Activated T-helper 17 cell treated with anti-CD3 and anti-CD28 coated beads, Interleukin-2, amount 50 U/mL, for 72 hours (primary cell): ENCODE results near the gene CELSR1. TPM values are rescaled to one million over a fixed set of nuclear protein-coding genes. Genes with fewer than 3 reads are reported as not detected.

Experiments
- ATAC-seq: fragments of 150-1000 bp; cut with Tn5 transposase; replicated peaks from 2 replicates; pipeline ENCODE4 v1.10.0; 2021; ENCODE audit warnings: mild to moderate bottlenecking, moderate library complexity
- H3K27ac Mint-ChIP-seq: one replicate; pipeline ENCODE4 v1.8.0; 2022; ENCODE audit warnings: mixed read lengths
- H3K27me3 Mint-ChIP-seq: one replicate; pipeline ENCODE4 v1.8.0; 2022; ENCODE audit warnings: mixed read lengths
- H3K36me3 Mint-ChIP-seq: one replicate; pipeline ENCODE4 v1.8.0; 2022; ENCODE audit warnings: low read depth, mild to moderate bottlenecking, mixed read lengths
- H3K4me1 Mint-ChIP-seq: one replicate; pipeline ENCODE4 v1.8.0; 2022; ENCODE audit warnings: mixed read lengths
- H3K4me3 Mint-ChIP-seq: one replicate; pipeline ENCODE4 v1.8.0; 2022; ENCODE audit warnings: mild to moderate bottlenecking, mixed read lengths
- H3K9me3 Mint-ChIP-seq: one replicate; pipeline ENCODE4 v1.8.0; 2022; ENCODE audit warnings: mixed read lengths
- total RNA-seq, 2 donors: library from RNA; stranded (reverse); gene quantifications; one replicate each; pipeline ENCODE4 v1.2.3, GENCODE V29; 2022

CELSR1 gene
- total RNA-seq, 2 donors from 2014 or later, result 0.32 to 0.48 TPM

- Mint-ChIP-seq H3K4me1 (no peaks in the 10 kb centered on the region), H3K4me3 (no peak overlapping the region), H3K27ac (no peak overlapping the region), H3K36me3 (no peaks in the 10 kb centered on the region), H3K9me3 (no peaks in the 10 kb centered on the region), H3K27me3 (peaks cover 8% of the 10 kb centered on the region)
- no peak for ATAC-seq
These were observed 82.0 kb downstream of the CELSR1 start for GRCh38 chr22:46455446-46455845.

- Mint-ChIP-seq H3K4me3 (no peak overlapping the region), H3K4me1 (no peaks in the 10 kb centered on the region), H3K27ac (no peak overlapping the region), H3K27me3 (peaks cover 6% of the 10 kb centered on the region), H3K36me3 (no peaks in the 10 kb centered on the region), H3K9me3 (no peaks in the 10 kb centered on the region)
- ATAC-seq, result no peak
These were observed 82.7 kb downstream of the CELSR1 start for GRCh38 chr22:46454504-46455269.

- no peak for ATAC-seq
- Mint-ChIP-seq H3K27ac (no peak overlapping the region), H3K9me3 (no peaks in the 10 kb centered on the region), H3K36me3 (no peaks in the 10 kb centered on the region), H3K4me1 (no peaks in the 10 kb centered on the region), H3K4me3 (no peak overlapping the region), H3K27me3 (peaks cover 11% of the 10 kb centered on the region)
These were observed 83.5 kb downstream of the CELSR1 start for GRCh38 chr22:46453829-46454503.

GRCh38 chr22:46453006-46453828 is 84.2 kb downstream of the CELSR1 start:
- no peaks in the 10 kb centered on the region for H3K4me1 Mint-ChIP-seq

GRCh38 chr22:46452195-46453005 is 85.0 kb downstream of the CELSR1 start:
- H3K9me3 Mint-ChIP-seq, result no peaks in the 10 kb centered on the region
- H3K27ac Mint-ChIP-seq, result no peak overlapping the region
- H3K4me3 Mint-ChIP-seq, result no peak overlapping the region
- no peaks in the 10 kb centered on the region for H3K4me1 Mint-ChIP-seq
- no peak for ATAC-seq
- no peaks in the 10 kb centered on the region for H3K36me3 Mint-ChIP-seq
- H3K27me3 Mint-ChIP-seq, result peaks cover 6% of the 10 kb centered on the region

More at GRCh38 chr22:46453006-46453828, 84.2 kb downstream of the CELSR1 start:
- H3K36me3 Mint-ChIP-seq, result no peaks in the 10 kb centered on the region
- H3K27me3 Mint-ChIP-seq, result peaks cover 8% of the 10 kb centered on the region
- H3K9me3 Mint-ChIP-seq, result no peaks in the 10 kb centered on the region
- no peak for ATAC-seq
- no peak overlapping the region for H3K4me3 Mint-ChIP-seq
- H3K27ac Mint-ChIP-seq, result no peak overlapping the region

- H3K9me3 Mint-ChIP-seq, result no peaks in the 10 kb centered on the region
- ATAC-seq, result no peak
- no peaks in the 10 kb centered on the region for H3K4me1 Mint-ChIP-seq
- no peak overlapping the region for H3K4me3 Mint-ChIP-seq
- H3K36me3 Mint-ChIP-seq, result no peaks in the 10 kb centered on the region
- no peak overlapping the region for H3K27ac Mint-ChIP-seq
- peaks cover 6% of the 10 kb centered on the region for H3K27me3 Mint-ChIP-seq
These were observed 85.7 kb downstream of the CELSR1 start for GRCh38 chr22:46451741-46452140.

- ATAC-seq, result no peak
- Mint-ChIP-seq H3K36me3 (no peaks in the 10 kb centered on the region), H3K27me3 (peaks cover 6% of the 10 kb centered on the region), H3K9me3 (no peaks in the 10 kb centered on the region), H3K4me1 (no peaks in the 10 kb centered on the region), H3K4me3 (no peak overlapping the region), H3K27ac (no peak overlapping the region)
These were observed 86.4 kb downstream of the CELSR1 start for GRCh38 chr22:46450931-46451561.

- no peaks in the 10 kb centered on the region for H3K4me1 Mint-ChIP-seq
- no peak for ATAC-seq
- H3K27ac Mint-ChIP-seq, result no peak overlapping the region
- H3K27me3 Mint-ChIP-seq, result peaks cover 6% of the 10 kb centered on the region
- H3K36me3 Mint-ChIP-seq, result no peaks in the 10 kb centered on the region
- no peaks in the 10 kb centered on the region for H3K9me3 Mint-ChIP-seq
- H3K4me3 Mint-ChIP-seq, result no peak overlapping the region
These were observed 87.3 kb downstream of the CELSR1 start for GRCh38 chr22:46449974-46450745.

GRCh38 chr22:46449116-46449691 is 88.2 kb downstream of the CELSR1 start:
- Mint-ChIP-seq H3K27ac (no peak overlapping the region), H3K4me1 (no peaks in the 10 kb centered on the region), H3K36me3 (no peaks in the 10 kb centered on the region), H3K27me3 (peaks cover 6% of the 10 kb centered on the region), H3K4me3 (no peak overlapping the region), H3K9me3 (no peaks in the 10 kb centered on the region)
- no peak for ATAC-seq

GRCh38 chr22:46448333-46448732 is 89.1 kb downstream of the CELSR1 start:
- Mint-ChIP-seq H3K36me3 (no peaks in the 10 kb centered on the region), H3K27me3 (peaks cover 6% of the 10 kb centered on the region), H3K27ac (no peak overlapping the region), H3K4me1 (peaks cover 4% of the 10 kb centered on the region), H3K4me3 (no peak overlapping the region), H3K9me3 (no peaks in the 10 kb centered on the region)
- ATAC-seq, result no peak

GRCh38 chr22:46447906-46448305 is 89.5 kb downstream of the CELSR1 start:
- ATAC-seq, result no peak
- peaks cover 5% of the 10 kb centered on the region for H3K4me1 Mint-ChIP-seq
- H3K27me3 Mint-ChIP-seq, result peaks cover 6% of the 10 kb centered on the region
- H3K27ac Mint-ChIP-seq, result no peak overlapping the region
- no peaks in the 10 kb centered on the region for H3K36me3 Mint-ChIP-seq
- H3K9me3 Mint-ChIP-seq, result no peaks in the 10 kb centered on the region
- H3K4me3 Mint-ChIP-seq, result no peak overlapping the region

GRCh38 chr22:46446799-46447198 is 90.6 kb downstream of the CELSR1 start:
- Mint-ChIP-seq H3K4me3 (no peak overlapping the region), H3K9me3 (no peaks in the 10 kb centered on the region), H3K27me3 (peaks cover 6% of the 10 kb centered on the region), H3K4me1 (peaks cover 5% of the 10 kb centered on the region), H3K27ac (no peak overlapping the region), H3K36me3 (no peaks in the 10 kb centered on the region)
- no peak for ATAC-seq
